K562 (cell line): Measurements from ENCODE around the gene RPL3. TPM values are rescaled to one million over a fixed set of nuclear protein-coding genes. Genes with fewer than 3 reads are reported as not detected.

ENCODE experiments used
- ATF1 ChIP-seq, 2 experiments: fragments of 450-650 bp in 1 of 2; IDR thresholded peaks; 2 replicates each; pipeline ENCODE4 v1.6.1; 2016; ENCODE audit warnings: missing compliant biosample characterization in 1 of 2, missing genetic modification characterization in 1 of 2
- CBFA2T2 ChIP-seq: fragments of 450-650 bp; conservative IDR thresholded peaks from 2 replicates; pipeline ENCODE4 v1.6.1; 2017; ENCODE audit warnings: mild to moderate bottlenecking
- CC2D1A ChIP-seq: fragments of 450-650 bp; IDR thresholded peaks from 2 replicates; pipeline ENCODE4 v1.6.1; 2017; ENCODE audit warnings: mild to moderate bottlenecking
- EHMT2 ChIP-seq: fragments of 450-650 bp; IDR thresholded peaks from 2 replicates; pipeline ENCODE4 v1.6.1; 2018; ENCODE audit warnings: antibody characterized with exemption
- EP300 ChIP-seq: IDR thresholded peaks from 2 replicates; pipeline ENCODE4 v1.6.1; 2012; ENCODE audit warnings: low read length, improper control_type of control experiment
- ESRRA ChIP-seq: fragments of 450-650 bp; IDR thresholded peaks from 2 replicates; pipeline ENCODE4 v1.6.1; 2014; ENCODE audit warnings: low read depth, mild to moderate bottlenecking, moderate library complexity, borderline replicate concordance
- MCM2 ChIP-seq: fragments of 450-650 bp; IDR thresholded peaks from 2 replicates; pipeline ENCODE4 v1.6.1; 2017; ENCODE audit warnings: low read depth, mild to moderate bottlenecking
- NCOA1 ChIP-seq: fragments of 450-650 bp; IDR thresholded peaks from 2 replicates; pipeline ENCODE4 v1.6.1; 2016; ENCODE audit warnings: low read depth
- PATZ1 ChIP-seq: fragments of 250-450 bp; sonication (Bioruptor Pico); IDR thresholded peaks from 2 replicates; pipeline ENCODE4 v1.5.0; 2020; ENCODE audit warnings: mild to moderate bottlenecking, borderline replicate concordance
- PHF20 ChIP-seq: fragments of 450-650 bp; IDR thresholded peaks from 2 replicates; pipeline ENCODE4 v1.6.1; 2018; ENCODE audit not compliant: partially characterized antibody
- PRMT5 ChIP-seq: sonication (generic); formaldehyde crosslinking; IDR thresholded peaks from 2 replicates; pipeline ENCODE4 v1.5.0; 2020; ENCODE audit warnings: missing genetic modification reagents
- RBM25 ChIP-seq: fragments of 200-400 bp; formaldehyde crosslinking; IDR thresholded peaks from 2 replicates; pipeline ENCODE4 v1.6.1; 2018; ENCODE audit warnings: low read length, low read depth, moderate library complexity; ENCODE audit not compliant: severe bottlenecking
- SFPQ ChIP-seq: fragments of 200-400 bp; formaldehyde crosslinking; IDR thresholded peaks from 2 replicates; pipeline ENCODE4 v1.6.1; 2017; ENCODE audit warnings: mild to moderate bottlenecking, low read depth, low read length, moderate library complexity
- SMARCE1 ChIP-seq: fragments of 450-650 bp; IDR thresholded peaks from 2 replicates; pipeline ENCODE4 v1.7.1; 2016; ENCODE audit warnings: mild to moderate bottlenecking
- SRF ChIP-seq, 2 experiments: fragments of 250-450, 450-650 bp in 1 of 2; sonication (Bioruptor Pico) in 1 of 2; sonication (generic) in 1 of 2; formaldehyde crosslinking; IDR thresholded peaks; 2 replicates each; pipeline versions ENCODE4 v1.5.0 to v1.5.1; 2020 to 2022; ENCODE audit warnings: mild to moderate bottlenecking in 1 of 2, missing genetic modification reagents in 1 of 2
- STAT5A ChIP-seq: IDR thresholded peaks from 2 replicates; pipeline ENCODE4 v1.6.1; 2012; ENCODE audit warnings: low read length, inconsistent platforms, borderline replicate concordance
- TBP ChIP-seq: optimal IDR thresholded peaks from 2 replicates; pipeline ENCODE3; 2011; ENCODE audit warnings: low read depth, low read length, improper control_type of control experiment
- TFAP4 ChIP-seq: sonication (generic); formaldehyde crosslinking; IDR thresholded peaks from 2 replicates; pipeline ENCODE4 v1.8.0; 2022; ENCODE audit warnings: missing genetic modification reagents, mild to moderate bottlenecking, moderate library complexity, borderline replicate concordance
- ZFP36 ChIP-seq: fragments of 150-350 bp; IDR thresholded peaks from 2 replicates; pipeline ENCODE4 v1.6.1; 2018; ENCODE audit warnings: low read length, low read depth; ENCODE audit not compliant: partially characterized antibody
- ZNF24 ChIP-seq: fragments of 450-650 bp; IDR thresholded peaks from 2 replicates; pipeline ENCODE4 v1.6.1; 2016
- ZNF431 ChIP-seq: sonication (generic); formaldehyde crosslinking; IDR thresholded peaks from 2 replicates; pipeline ENCODE4 v1.8.0; 2022; ENCODE audit warnings: mild to moderate bottlenecking, missing genetic modification reagents
- ZNF696 ChIP-seq: fragments of 250-450 bp; sonication (Bioruptor Pico); conservative IDR thresholded peaks from 2 replicates; pipeline ENCODE4 v1.4.0; 2020; ENCODE audit warnings: mild to moderate bottlenecking, moderate library complexity
- ZNF699 ChIP-seq: fragments of 250-450 bp; sonication (Bioruptor Pico); IDR thresholded peaks from 2 replicates; pipeline ENCODE4 v1.8.0; 2021; ENCODE audit warnings: mild to moderate bottlenecking, moderate library complexity; ENCODE audit not compliant: insufficient replicate concordance
- ZNF764 ChIP-seq: fragments of 250-450 bp; sonication (Bioruptor Pico); IDR thresholded peaks from 2 replicates; pipeline ENCODE4 v1.4.0; 2020; ENCODE audit warnings: low read depth, mild to moderate bottlenecking, moderate library complexity
- ZNF830 ChIP-seq: fragments of 250-450 bp; sonication (Bioruptor Pico); IDR thresholded peaks from 2 replicates; pipeline ENCODE4 v1.5.0; 2021; ENCODE audit warnings: mild to moderate bottlenecking
- polyA plus RNA-seq, 8 experiments: library from polyadenylated mRNA; depleted of rRNA in 4 of 8; stranded (reverse) in 5 of 8; unstranded in 3 of 8; fragments of >200 nt; fragmentation: Nextera tagmentation in 2 of 8; fragmentation: Illumina TruSeq in 1 of 8; extraction: Ambion mirVana in 2 of 8; extraction: Trizol in 1 of 8; gene quantifications; 2 replicates each; pipeline versions ENCODE4 v1.2.1 to v1.2.3, GENCODE V29; 2011 to 2014; ENCODE audit warnings: inconsistent platforms in 1 of 8, missing spikeins in 1 of 8
- total RNA-seq, 7 experiments: library from RNA; depleted of rRNA in 6 of 7; stranded (reverse); fragments of >200 nt in 6 of 7; fragmentation: Illumina TruSeq in 2 of 7; extraction: Trizol in 2 of 7; gene quantifications; 2 replicates each; pipeline versions ENCODE4 v1.2.1 to v1.2.3, GENCODE V29; 2011 to 2021; ENCODE audit warnings: low replicate concordance in 1 of 7

RPL3 gene
- total and polyA plus RNA-seq, 9 of the 15 experiments (the other 6 are each of a cell fraction or from before 2014, with no cell fraction given), result 1,624 to 4,066 (median 2,565) TPM

GRCh38 chr22:39273950-39274887 is 45.2 kb downstream of the RPL3 start (continued):
- no peak for TF ChIP-seq PATZ1 (CRISPR knock-in tag)
- TF ChIP-seq EP300, result peak; percentile 66; the same call in 1 of the 2 replicates
- TF ChIP-seq PHF20, result peak; percentile 55
- TF ChIP-seq ZNF24, result no peak
- peak; percentile 88 for TF ChIP-seq RBM25
- TF ChIP-seq ZNF699 (CRISPR knock-in tag), result no peak
- TF ChIP-seq ZNF696, result no peak
- no peak for TF ChIP-seq ZNF830 (CRISPR knock-in tag)
- no peak for TF ChIP-seq ZNF431
- peak; percentile 82 for TF ChIP-seq ZFP36
- TF ChIP-seq TFAP4 (CRISPR knock-in tag), result peak; percentile 36; the same call in 1 of the 2 replicates
- TF ChIP-seq EHMT2, result no peak
- no peak for TF ChIP-seq PRMT5
- no peak for TF ChIP-seq SFPQ
- TF ChIP-seq ZNF764, result no peak
- TF ChIP-seq SRF (CRISPR knock-in tag; IDR thresholded peaks at IDR 0.05), result no peak
- TF ChIP-seq MCM2, result no peak
- no peak for TF ChIP-seq ATF1 (CRISPR knock-in tag; IDR thresholded peaks at IDR 0.05)
- no peak for TF ChIP-seq ATF1 (tag; IDR thresholded peaks at IDR 0.05)
- no peak for TF ChIP-seq TBP
- peak; percentile 36; the same call in 1 of the 2 replicates for TF ChIP-seq STAT5A
- peak; percentile 32; the same call in 1 of the 2 replicates for TF ChIP-seq NCOA1
- no peak for TF ChIP-seq CC2D1A
- no peak for TF ChIP-seq ESRRA
- TF ChIP-seq SMARCE1, result peak; percentile 54; the same call in 1 of the 2 replicates
- peak; percentile 83 for TF ChIP-seq CBFA2T2
